IPS-15b (cell line): ENCODE data around the gene CLDN6.

ENCODE experiments used
- H3K27me3 ChIP-seq: one replicate; pipeline ENCODE4 v1.6.1; 2013; ENCODE audit warnings: low read length; ENCODE audit not compliant: control insufficient read depth, insufficient read depth
- H3K36me3 ChIP-seq: one replicate; pipeline ENCODE4 v1.6.1; 2013; ENCODE audit warnings: low read length; ENCODE audit not compliant: control insufficient read depth, insufficient read depth
- H3K4me1 ChIP-seq: one replicate; pipeline ENCODE4 v1.6.1; 2013; ENCODE audit warnings: mild to moderate bottlenecking, low read length; ENCODE audit not compliant: control insufficient read depth, insufficient read depth
- H3K4me3 ChIP-seq: one replicate; pipeline ENCODE4 v1.5.1; 2013; ENCODE audit warnings: low read depth, low read length
- H3K9ac ChIP-seq: one replicate; pipeline ENCODE4 v1.6.1; 2013; ENCODE audit warnings: low read depth, mild to moderate bottlenecking, low read length
- H3K9me3 ChIP-seq: one replicate; pipeline ENCODE4 v1.6.1; 2013; ENCODE audit warnings: mild to moderate bottlenecking, low read length; ENCODE audit not compliant: control insufficient read depth, insufficient read depth

CLDN6 gene

GRCh38 chr16:3017794-3018506 is at the start of gene CLDN6:
TSS of gene CLDN6 (minus strand) at chr16:3018183. CDS start at chr16:3016021, 2,162 bp downstream.
- H3K9me3 ChIP-seq: no peaks in the 10 kb centered on the region
- no peaks in the 10 kb centered on the region for H3K27me3 ChIP-seq
- H3K9ac ChIP-seq: peak within 1 kb of the TSS; percentile 94
- peak within 1 kb of the TSS; percentile 96 for H3K4me3 ChIP-seq
- H3K4me1 ChIP-seq: peaks cover 20% of the 10 kb centered on the region
- H3K36me3 ChIP-seq: peaks cover 27% of the 10 kb centered on the region

DNA sequence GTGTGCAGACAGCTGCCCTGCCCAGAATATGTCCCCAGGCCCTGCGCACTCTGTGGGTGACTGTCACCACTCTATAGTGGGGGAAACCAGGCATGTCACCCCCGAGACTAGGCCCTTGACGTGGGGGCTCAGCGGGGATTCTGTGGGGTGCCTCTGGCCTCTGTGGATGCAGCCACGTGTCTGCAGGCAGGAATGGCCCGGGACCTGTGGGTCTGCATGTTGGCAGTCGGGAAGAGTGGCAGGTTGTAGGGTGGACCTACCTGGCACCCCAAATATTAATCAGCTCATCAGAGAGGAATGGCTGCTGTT is 48.4 kb upstream of the CLDN6 start:
- no peak overlapping the region for H3K4me3 ChIP-seq
- no peaks in the 10 kb centered on the region for H3K36me3 ChIP-seq
- no peak overlapping the region for H3K9ac ChIP-seq
- H3K9me3 ChIP-seq: no peaks in the 10 kb centered on the region
- H3K4me1 ChIP-seq: peaks cover 5% of the 10 kb centered on the region
- no peaks in the 10 kb centered on the region for H3K27me3 ChIP-seq

DNA sequence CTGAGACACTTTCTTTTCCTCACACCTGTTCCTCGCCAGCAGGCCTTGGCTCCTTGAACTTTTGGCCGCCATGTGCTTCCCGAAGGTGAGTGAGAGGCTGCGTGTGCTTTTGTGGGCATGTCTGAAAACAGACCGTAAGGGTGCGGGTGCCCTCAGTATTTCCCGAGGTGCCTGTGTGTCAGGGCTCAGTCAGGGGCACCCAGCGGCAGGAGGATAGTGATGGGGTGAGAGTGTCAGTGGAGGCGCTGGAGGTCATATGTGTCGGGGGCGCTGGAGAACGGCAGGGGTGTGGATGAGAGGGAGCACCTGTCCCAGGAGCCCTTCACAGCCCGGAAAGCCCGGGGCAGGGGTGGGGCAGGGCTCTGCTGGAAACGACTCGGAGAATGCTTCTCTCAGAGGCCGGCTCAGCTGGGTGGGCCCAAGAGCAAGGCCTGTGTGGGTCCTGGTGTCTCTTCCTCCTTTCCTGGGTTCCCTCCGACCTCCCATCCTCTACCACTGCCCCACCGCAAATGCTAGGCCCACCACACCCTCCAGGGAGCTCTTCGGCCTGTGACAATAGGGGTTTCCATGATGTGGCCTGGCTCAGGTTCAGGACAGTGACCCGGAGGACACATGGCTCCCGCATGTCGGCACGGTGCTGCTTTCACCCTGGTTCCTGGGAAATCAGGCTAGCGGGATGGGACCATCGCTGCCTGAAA is 47.9 kb upstream of the CLDN6 start:
- Histone ChIP-seq H3K4me1 (peaks cover 5% of the 10 kb centered on the region), H3K4me3 (no peak overlapping the region), H3K36me3 (no peaks in the 10 kb centered on the region), H3K27me3 (no peaks in the 10 kb centered on the region), H3K9ac (no peak overlapping the region), H3K9me3 (no peaks in the 10 kb centered on the region)

GRCh38 chr16:3065069-3065741 is 47.2 kb upstream of the CLDN6 start, which contains the start of gene IL32:
TSS of gene IL32 (plus strand) at chr16:3065640. CDS start at chr16:3065812, 172 bp downstream.
- H3K4me3 ChIP-seq: no peak within 1 kb of the TSS
- H3K4me1 ChIP-seq: peaks cover 5% of the 10 kb centered on the region

DNA sequence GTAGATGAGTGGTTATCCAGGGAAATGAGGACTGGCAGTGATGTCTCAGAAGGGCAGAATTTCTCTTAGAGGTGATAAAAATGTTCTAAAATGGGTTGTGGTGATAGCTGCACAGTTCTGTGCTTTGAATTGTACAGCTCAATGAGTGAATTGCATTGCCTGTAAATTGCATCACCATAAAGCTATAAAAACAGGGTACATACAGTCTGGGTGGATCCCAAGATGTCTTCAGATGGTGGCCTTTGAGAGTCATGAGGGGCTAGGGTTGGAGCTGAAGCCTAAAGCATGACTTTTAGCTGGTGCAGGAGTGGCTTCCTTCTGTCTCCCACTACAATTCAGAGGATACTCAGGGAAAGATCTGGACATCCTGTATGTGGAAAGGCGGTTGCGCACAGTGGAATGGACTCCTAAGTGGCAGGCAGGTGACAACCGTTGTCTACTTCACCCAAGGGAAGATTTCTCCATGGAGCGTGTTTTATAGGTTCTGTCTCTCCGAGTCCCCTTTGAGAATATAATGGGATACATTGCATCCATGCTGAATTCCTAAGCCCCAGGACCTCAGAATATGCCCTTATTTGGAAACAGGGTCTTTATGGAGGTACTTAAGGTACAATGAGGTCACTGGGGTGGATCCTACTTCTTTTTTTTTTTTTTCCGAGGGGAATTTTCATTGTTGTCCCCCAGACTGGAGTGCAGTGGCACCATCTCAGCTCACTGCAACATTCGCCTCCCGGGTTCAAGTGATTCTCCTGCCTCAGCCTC is 45.8 kb upstream of the CLDN6 start:
- H3K9ac ChIP-seq: no peak overlapping the region
- H3K9me3 ChIP-seq: no peaks in the 10 kb centered on the region
- H3K4me3 ChIP-seq: peak overlapping the region; percentile 4
- H3K4me1 ChIP-seq: peaks cover 5% of the 10 kb centered on the region
- no peaks in the 10 kb centered on the region for H3K36me3 ChIP-seq
- H3K27me3 ChIP-seq: peaks cover 5% of the 10 kb centered on the region

More at GRCh38 chr16:3065069-3065741, 47.2 kb upstream of the CLDN6 start, which contains the start of gene IL32:
- no peaks in the 10 kb centered on the region for H3K9me3 ChIP-seq
- no peaks in the 10 kb centered on the region for H3K36me3 ChIP-seq
- peaks cover under 1% of the 10 kb centered on the region for H3K27me3 ChIP-seq
- no peak within 1 kb of the TSS for H3K9ac ChIP-seq

DNA sequence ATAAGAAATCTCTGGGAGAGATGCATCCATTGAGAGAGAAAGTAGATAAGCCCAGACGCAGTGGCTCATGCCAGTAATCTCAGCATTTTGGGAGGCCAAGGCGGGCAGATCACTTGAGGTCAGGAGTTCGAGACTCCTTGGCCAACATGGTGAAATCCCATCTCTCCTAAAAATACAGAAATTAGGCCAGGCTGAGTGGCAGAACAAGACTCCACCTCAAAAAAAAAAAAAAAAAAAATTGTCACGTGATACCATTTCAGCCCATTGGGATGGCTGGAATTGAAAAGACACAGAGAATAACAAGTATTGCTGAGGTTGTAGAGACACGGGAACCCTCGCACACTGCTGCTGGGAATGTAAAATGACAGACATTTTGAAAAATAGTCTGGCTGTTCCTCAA is 44.6 kb upstream of the CLDN6 start:
- Histone ChIP-seq H3K4me1 (peaks cover 5% of the 10 kb centered on the region), H3K9me3 (no peaks in the 10 kb centered on the region), H3K9ac (no peak overlapping the region), H3K27me3 (peaks cover 9% of the 10 kb centered on the region), H3K36me3 (no peaks in the 10 kb centered on the region), H3K4me3 (no peak overlapping the region)

- Histone ChIP-seq H3K9ac (no peak overlapping the region), H3K27me3 (peaks cover 12% of the 10 kb centered on the region), H3K4me3 (no peak overlapping the region), H3K4me1 (peaks cover 4% of the 10 kb centered on the region), H3K9me3 (no peaks in the 10 kb centered on the region), H3K36me3 (no peaks in the 10 kb centered on the region)
These were observed 42.5 kb upstream of the CLDN6 start for GRCh38 chr16:3060339-3061127.

- Histone ChIP-seq H3K27me3 (peaks cover 12% of the 10 kb centered on the region), H3K4me3 (peak overlapping the region; percentile 58), H3K4me1 (no peaks in the 10 kb centered on the region), H3K9me3 (no peaks in the 10 kb centered on the region), H3K9ac (peak overlapping the region; percentile 73), H3K36me3 (no peaks in the 10 kb centered on the region)
These were observed 41.8 kb upstream of the CLDN6 start for GRCh38 chr16:3059723-3060242.

DNA sequence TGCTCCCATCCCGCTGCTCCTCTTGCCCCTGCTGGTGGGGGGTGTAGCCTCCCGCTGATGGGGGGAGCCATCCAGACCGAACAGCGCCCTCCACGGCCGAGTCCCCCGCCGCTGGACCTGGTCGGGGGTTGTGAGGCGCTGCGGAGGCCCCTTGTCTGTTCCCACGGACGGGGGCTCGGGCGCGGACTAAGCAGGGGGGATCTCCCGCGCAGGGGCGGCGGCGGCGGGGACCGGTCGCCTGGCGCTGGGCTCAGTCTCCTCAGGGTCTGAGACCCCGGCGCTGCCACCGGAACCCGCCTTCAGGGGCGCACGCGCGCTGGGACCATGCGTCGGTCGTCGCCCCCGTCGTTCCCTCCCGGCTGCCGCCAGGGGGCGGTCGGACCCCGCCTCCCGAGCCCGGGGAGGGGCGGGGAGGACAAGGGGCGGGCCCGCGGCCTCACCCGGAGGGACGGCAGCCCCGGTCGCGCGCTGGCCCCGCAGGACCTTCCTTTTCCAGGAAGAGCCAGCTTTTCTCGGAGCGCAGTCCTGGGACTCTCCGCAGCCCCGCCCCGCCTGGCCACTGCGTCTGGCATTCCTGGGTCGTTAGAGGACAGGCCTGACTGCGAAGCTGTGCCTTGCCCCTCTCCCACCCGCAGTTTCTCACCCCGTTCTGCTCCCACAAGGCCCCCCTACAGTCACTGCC is 41.2 kb upstream of the CLDN6 start:
- H3K36me3 ChIP-seq: no peaks in the 10 kb centered on the region
- H3K9me3 ChIP-seq: no peaks in the 10 kb centered on the region
- no peaks in the 10 kb centered on the region for H3K4me1 ChIP-seq
- H3K9ac ChIP-seq: peak overlapping the region; percentile 73
- H3K4me3 ChIP-seq: peak overlapping the region; percentile 58
- H3K27me3 ChIP-seq: peaks cover 12% of the 10 kb centered on the region

DNA sequence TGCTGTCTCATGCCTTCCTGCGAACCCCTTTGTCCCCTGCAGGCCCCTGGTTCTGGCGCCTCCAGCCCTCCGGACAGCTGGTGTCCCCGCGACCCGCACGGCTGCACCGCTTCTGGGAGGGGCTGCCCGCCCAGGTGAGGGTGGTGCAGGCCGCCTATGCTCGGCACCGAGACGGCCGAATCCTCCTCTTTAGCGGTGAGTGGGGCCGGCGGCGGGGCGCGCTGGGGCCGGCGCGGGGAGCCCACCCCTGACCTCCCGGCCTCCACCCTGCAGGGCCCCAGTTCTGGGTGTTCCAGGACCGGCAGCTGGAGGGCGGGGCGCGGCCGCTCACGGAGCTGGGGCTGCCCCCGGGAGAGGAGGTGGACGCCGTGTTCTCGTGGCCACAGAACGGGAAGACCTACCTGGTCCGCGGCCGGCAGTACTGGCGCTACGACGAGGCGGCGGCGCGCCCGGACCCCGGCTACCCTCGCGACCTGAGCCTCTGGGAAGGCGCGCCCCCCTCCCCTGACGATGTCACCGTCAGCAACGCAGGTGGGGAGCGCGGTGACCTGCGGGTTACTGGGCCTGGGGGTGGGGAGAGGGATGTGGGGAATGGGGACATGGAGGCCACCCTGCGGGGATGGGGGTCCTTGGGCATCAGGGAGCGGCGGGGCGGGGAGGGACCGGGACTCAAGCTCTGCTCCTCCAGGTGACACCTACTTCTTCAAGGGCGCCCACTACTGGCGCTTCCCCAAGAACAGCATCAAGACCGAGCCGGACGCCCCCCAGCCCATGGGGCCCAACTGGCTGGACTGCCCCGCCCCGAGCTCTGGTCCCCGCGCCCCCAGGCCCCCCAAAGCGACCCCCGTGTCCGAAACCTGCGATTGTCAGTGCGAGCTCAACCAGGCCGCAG is 40.4 kb upstream of the CLDN6 start:
- Histone ChIP-seq H3K27me3 (peaks cover 12% of the 10 kb centered on the region), H3K36me3 (no peaks in the 10 kb centered on the region), H3K4me1 (no peaks in the 10 kb centered on the region), H3K9me3 (no peaks in the 10 kb centered on the region), H3K9ac (no peak overlapping the region), H3K4me3 (peak overlapping the region; percentile 58)
